Esophagus muscularis mucosa (tissue), 4 donors: ENCODE results near the gene RNPS1. TPM values are rescaled to one million over a fixed set of nuclear protein-coding genes. Genes with fewer than 3 reads are reported as not detected.

Experiments used
- DNase-seq: peaks from one replicate; pipeline ENCODE4 v3.0.0-alpha.2; 2017; ENCODE audit errors: extremely low spot score
- H3K27ac ChIP-seq, 4 donors: fragments of 200-600 bp; sonication (generic); replicated peaks in 1 of 4; 1 replicate in 3 of 4; 2 replicates in 1 of 4; pipeline ENCODE4 v1.5.1; 2016 to 2019; ENCODE audit warnings: mild to moderate bottlenecking in 1 of 4
- H3K27me3 ChIP-seq, 4 donors: fragments of 200-600 bp; sonication (generic); one replicate each; pipeline versions ENCODE4 v1.5.1 to v1.6.0; 2016 to 2019
- H3K36me3 ChIP-seq, 4 donors: fragments of 200-600 bp; sonication (generic); one replicate each; pipeline ENCODE4 v1.5.1; 2016 to 2019
- H3K4me1 ChIP-seq, 4 donors: fragments of 200-600 bp; sonication (generic); one replicate each; pipeline ENCODE4 v1.5.1; 2016 to 2019
- H3K4me3 ChIP-seq, 4 donors: fragments of 200-600 bp; sonication (generic); 1 replicate in 2 of 4; 2 replicates in 2 of 4; pipeline ENCODE4 v1.5.1; 2016 to 2019; ENCODE audit warnings: mild to moderate bottlenecking in 4 of 4, moderate library complexity in 1 of 4
- H3K9me3 ChIP-seq, 4 donors: fragments of 200-600 bp; sonication (generic); 1 replicate in 3 of 4; 2 replicates in 1 of 4; pipeline ENCODE4 v1.5.1; 2016 to 2019
- CTCF ChIP-seq, 3 experiments: fragments of 200-600 bp in 2 of 3; fragments of 450-650 bp in 1 of 3; sonication (generic) in 2 of 3; IDR thresholded peaks; one replicate each; pipeline ENCODE4 v1.5.1; 2017 to 2019; ENCODE audit warnings: antibody characterized with exemption in 3 of 3, mild to moderate bottlenecking in 2 of 3, moderate library complexity in 1 of 3
- EP300 ChIP-seq: sonication (generic); formaldehyde crosslinking; IDR thresholded peaks from one replicate; pipeline ENCODE4 v1.6.1; 2017; ENCODE audit warnings: antibody characterized with exemption
- POLR2A ChIP-seq: fragments of 450-650 bp; IDR thresholded peaks from one replicate; pipeline ENCODE4 v1.6.1; 2017; ENCODE audit warnings: antibody characterized with exemption, moderate library complexity, mild to moderate bottlenecking, low read depth
- POLR2AphosphoS5 ChIP-seq, 2 donors: sonication (generic); formaldehyde crosslinking; IDR thresholded peaks; one replicate each; pipeline ENCODE4 v1.6.1; 2017; ENCODE audit warnings: antibody characterized with exemption in 2 of 2
- WGBS: methylation state at CpG from one replicate; pipeline ENCODE4 v1.1.5; 2018; 5-methylcytosine and 5-hydroxymethylcytosine counted together
- intact Hi-C: fragments of 100-400 bp; cut with DNase I; formaldehyde crosslinking; loops from one replicate; pipeline ENCODE4 v1.15.1; 2023
- total RNA-seq, 4 donors: library from RNA; depleted of rRNA; stranded (reverse); fragments of >200 nt; gene quantifications; one replicate each; pipeline versions ENCODE4 v1.1.0 to v1.2.1, GENCODE V29; 2016

Gene RNPS1
- total RNA-seq, 4 donors from 2014 or later: 114 to 179 (median 151) TPM

DNA sequence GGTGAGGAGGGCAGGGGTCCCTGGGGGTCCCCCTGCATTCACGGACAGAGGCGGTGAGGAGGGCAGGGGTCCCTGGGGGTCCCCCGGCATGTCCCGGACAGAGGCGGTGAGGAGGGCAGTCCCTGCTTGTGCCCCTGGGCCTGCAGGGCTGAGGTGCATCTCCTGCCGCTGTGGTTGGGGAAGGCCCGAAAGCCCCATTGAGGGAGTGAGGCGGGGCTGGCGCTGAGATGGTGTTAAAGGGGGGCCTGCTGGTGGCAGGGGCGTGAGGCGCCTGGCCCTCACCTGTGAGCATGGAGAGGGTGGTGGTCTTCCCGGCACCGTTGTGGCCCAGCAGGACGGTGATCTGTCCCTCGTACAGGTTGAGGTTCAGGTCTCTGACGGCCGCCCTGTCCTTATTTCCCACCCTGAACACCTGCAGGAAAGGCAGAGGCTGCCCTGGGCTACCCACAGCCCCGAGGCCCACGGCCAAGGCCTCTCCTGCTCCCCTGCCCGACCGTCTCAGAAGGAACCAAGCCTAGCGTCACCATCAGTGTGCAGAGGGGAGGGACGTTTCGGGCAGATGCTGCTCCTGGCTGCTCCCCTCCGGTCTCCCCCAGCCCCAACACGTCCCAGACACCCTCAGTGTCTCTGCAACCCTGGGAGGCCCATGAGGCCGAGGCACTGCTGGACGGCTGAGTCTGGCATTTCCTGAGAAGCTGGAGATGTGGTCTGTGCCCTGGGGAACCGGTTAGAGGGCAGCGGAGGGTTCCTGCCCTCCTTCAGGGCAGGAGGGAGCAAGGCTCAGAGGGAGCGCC is 31.4 kb upstream of the RNPS1 start:
- Histone ChIP-seq H3K27me3 (no peaks in the 10 kb centered on the region), H3K27ac (no peak overlapping the region), H3K4me3 (no peak overlapping the region), H3K4me1 (peaks cover 0 to 5% (median 1%) of the 10 kb centered on the region in 4 donors), H3K9me3 (no peaks in the 10 kb centered on the region), H3K36me3 (peaks cover 18 to 89% (median 52%) of the 10 kb centered on the region in 4 donors)
- DNase-seq: no peak
- WGBS: 81% methylated on average over 18 of the region's 31 CpGs
- TF ChIP-seq POLR2AphosphoS5 (IDR thresholded peaks at IDR 0.05) (no peak), CTCF (IDR thresholded peaks at IDR 0.05) (no peak), POLR2A (no peak)
- intact Hi-C loops: no loop called here

DNA sequence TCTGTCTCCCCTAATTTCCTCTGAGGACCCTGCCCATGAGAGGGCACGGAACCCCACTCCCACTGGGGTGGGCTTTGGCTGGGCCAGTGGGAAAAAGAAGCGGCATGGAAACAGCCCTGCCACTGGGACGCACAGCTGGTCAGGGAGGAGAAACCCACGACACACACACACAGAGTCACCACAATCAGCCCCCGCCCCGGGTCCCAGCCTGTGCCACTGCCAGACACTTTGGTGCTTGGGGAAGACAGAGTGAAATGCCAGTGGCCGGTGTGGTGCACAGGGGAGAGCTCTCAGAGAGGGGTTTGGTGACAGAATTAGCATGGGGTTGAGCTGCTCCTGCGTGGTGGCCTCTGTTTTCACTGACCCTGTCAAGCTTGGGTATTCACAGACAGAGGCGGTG is 30.7 kb upstream of the RNPS1 start:
- no peak overlapping the region for H3K4me3 ChIP-seq
- H3K9me3 ChIP-seq: no peaks in the 10 kb centered on the region
- H3K36me3 ChIP-seq: peaks cover 18 to 91% (median 52%) of the 10 kb centered on the region in 4 donors
- no peaks in the 10 kb centered on the region for H3K27me3 ChIP-seq
- TF ChIP-seq CTCF (IDR thresholded peaks at IDR 0.05) (no peak), EP300 (no peak), POLR2AphosphoS5 (IDR thresholded peaks at IDR 0.05) (no peak), POLR2A (no peak)
- H3K27ac ChIP-seq: no peak overlapping the region
- H3K4me1 ChIP-seq: peaks cover 0 to 5% (median 1%) of the 10 kb centered on the region in 4 donors
- DNase-seq: no peak
- 88% methylated on average over 9 of the region's 9 CpGs for WGBS
- intact Hi-C loops: no loop called here

GRCh38 chr16:2297506-2297860 is 29.6 kb upstream of the RNPS1 start:
- Histone ChIP-seq H3K27ac (no peak overlapping the region), H3K27me3 (no peaks in the 10 kb centered on the region), H3K4me1 (peaks cover 0 to 5% (median 1%) of the 10 kb centered on the region in 4 donors), H3K9me3 (no peaks in the 10 kb centered on the region), H3K36me3 (peaks cover 18 to 90% (median 49%) of the 10 kb centered on the region in 4 donors), H3K4me3 (no peak overlapping the region)
- TF ChIP-seq POLR2AphosphoS5 (IDR thresholded peaks at IDR 0.05) (no peak), CTCF (IDR thresholded peaks at IDR 0.05) (no peak), POLR2A (no peak), EP300 (no peak)
- DNase-seq: no peak
- 100% methylated on average over 8 of the region's 22 CpGs for WGBS
- intact Hi-C loops: no loop called here

DNA sequence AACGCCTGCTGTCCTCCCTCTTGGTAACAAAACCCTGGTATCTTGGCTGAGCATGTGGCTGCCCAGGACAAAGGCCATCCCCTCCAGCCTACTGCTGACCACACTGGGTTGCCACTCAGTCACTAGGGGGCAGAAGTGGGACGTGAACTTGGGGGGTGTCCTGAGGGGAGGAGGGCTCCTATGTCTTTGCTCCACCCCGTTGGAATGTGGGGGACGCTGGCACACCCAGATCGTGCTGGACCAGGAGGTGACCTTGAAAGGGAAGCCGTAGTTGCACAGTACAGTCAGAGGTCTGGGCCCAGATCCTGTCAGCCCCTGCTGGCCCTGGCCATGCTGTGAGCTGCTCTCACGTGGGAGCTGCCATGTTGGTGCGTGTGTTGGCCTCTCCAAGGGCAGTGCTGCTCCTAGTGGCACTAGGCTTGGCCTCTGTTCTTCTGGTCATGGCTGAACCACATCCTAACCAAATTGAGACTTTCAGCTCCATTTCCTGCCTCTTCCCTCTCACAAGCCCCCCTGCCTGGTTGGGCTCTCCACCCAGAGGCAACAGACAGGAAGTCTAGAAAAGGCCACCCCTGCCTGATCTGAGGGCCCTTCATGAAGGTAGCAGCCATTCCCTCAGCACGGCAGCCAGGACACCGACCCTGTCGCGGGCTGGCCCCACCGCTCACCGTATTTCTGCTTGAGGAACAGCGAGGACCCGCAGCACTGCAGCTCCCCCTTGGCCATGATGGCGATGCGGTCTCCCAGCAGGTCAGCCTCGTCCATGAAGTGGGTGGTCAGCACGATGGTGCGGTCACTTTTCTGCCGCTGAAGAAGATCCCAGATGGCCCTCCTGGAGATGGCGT is 29.0 kb upstream of the RNPS1 start:
- intact Hi-C loops: no loop called here
- Histone ChIP-seq H3K36me3 (peaks cover 24 to 94% (median 55%) of the 10 kb centered on the region in 4 donors), H3K9me3 (no peaks in the 10 kb centered on the region), H3K4me1 (peaks cover 0 to 5% (median 1%) of the 10 kb centered on the region in 4 donors), H3K27ac (no peak overlapping the region), H3K27me3 (no peaks in the 10 kb centered on the region), H3K4me3 (no peak overlapping the region)
- 100% methylated on average over 14 of the region's 23 CpGs for WGBS
- TF ChIP-seq POLR2A: no peak
- no peak for TF ChIP-seq POLR2AphosphoS5 (IDR thresholded peaks at IDR 0.05)
- TF ChIP-seq CTCF (IDR thresholded peaks at IDR 0.05): peak in 1 of 3 experiments; percentile 40
- DNase-seq: no peak
